Measurements from ENCODE around the gene ESCO1.
"Not testable (repeated sequence)": the region's sequence is repeated elsewhere in the genome, so short reads cannot be mapped to it uniquely, and the experiment has no call there.

The ESCO1 gene

GRCh38 chr18:21612125-21613039 is 11.9 kb upstream of the ESCO1 start, which contains the start of gene SNRPD1:
Gene SNRPD1, plus strand, starts transcription at chr18:21612314. Its CDS starts 116 bp downstream, at chr18:21612430.
- Histone ChIP-seq H4K20me1 (peaks cover 31% of the 10 kb centered on the region), H3K27ac (peak within 1 kb of the TSS; percentile 99), H3K4me1 (peaks cover 23% of the 10 kb centered on the region), H3K9me3 (peaks cover 25% of the 10 kb centered on the region), H3K4me2 (peak within 1 kb of the TSS; percentile 69), H3K4me3 (peak within 1 kb of the TSS; percentile 81), H3K36me3 (peaks cover 36% of the 10 kb centered on the region), H3K9ac (peak within 1 kb of the TSS; percentile 96), H3K27me3 (no peaks in the 10 kb centered on the region)
- TF ChIP-seq Cebpa-rat (IDR thresholded peaks at IDR 0.05) = no peak

GRCh38 chr18:21611401-21612124 is 11.1 kb upstream of the ESCO1 start:
- H3K36me3 ChIP-seq = peaks cover 27% of the 10 kb centered on the region
- H3K4me1 ChIP-seq = peaks cover 23% of the 10 kb centered on the region
- peak overlapping the region; percentile 69 for H3K4me2 ChIP-seq
- H3K9me3 ChIP-seq = peaks cover 25% of the 10 kb centered on the region
- peaks cover 23% of the 10 kb centered on the region for H4K20me1 ChIP-seq
- H3K9ac ChIP-seq = peak overlapping the region; percentile 96
- peak overlapping the region; percentile 99 for H3K27ac ChIP-seq
- H3K4me3 ChIP-seq = peak overlapping the region; percentile 81
- H3K27me3 ChIP-seq = not testable (repeated sequence)

- H3K4me2 ChIP-seq = no peak overlapping the region
- no peak for TF ChIP-seq Cebpa-rat (IDR thresholded peaks at IDR 0.05)
- no peaks in the 10 kb centered on the region for H3K36me3 ChIP-seq
Observed at GRCh38 chr18:21605213-21605612, 4.7 kb upstream of the ESCO1 start.

GRCh38 chr18:21604671-21605070 is 4.2 kb upstream of the ESCO1 start:
- Histone ChIP-seq H3K4me3 (no peak overlapping the region), H3K27ac (no peak overlapping the region), H3K4me2 (no peak overlapping the region), H3K36me3 (no peaks in the 10 kb centered on the region), H3K9me3 (no peaks in the 10 kb centered on the region), H3K4me1 (peaks cover 12% of the 10 kb centered on the region; the same call in 1 of the 2 replicates), H3K27me3 (no peaks in the 10 kb centered on the region), H4K20me1 (no peaks in the 10 kb centered on the region), H3K9ac (no peak overlapping the region)
- no peak for TF ChIP-seq Cebpa-rat (IDR thresholded peaks at IDR 0.05)

More at GRCh38 chr18:21605213-21605612, 4.7 kb upstream of the ESCO1 start:
- Histone ChIP-seq H3K4me1 (peaks cover 12% of the 10 kb centered on the region; the same call in 1 of the 2 replicates), H3K27ac (no peak overlapping the region), H3K9ac (no peak overlapping the region), H4K20me1 (no peaks in the 10 kb centered on the region), H3K27me3 (no peaks in the 10 kb centered on the region), H3K9me3 (no peaks in the 10 kb centered on the region), H3K4me3 (no peak overlapping the region)

GRCh38 chr18:21602299-21602587 is 1.7 kb upstream of the ESCO1 start:
- Histone ChIP-seq H3K27me3 (no peaks in the 10 kb centered on the region), H3K9ac (no peak overlapping the region), H3K4me2 (no peak overlapping the region; the same call in 1 of the 2 replicates), H3K27ac (no peak overlapping the region), H3K9me3 (no peaks in the 10 kb centered on the region), H3K36me3 (no peaks in the 10 kb centered on the region), H4K20me1 (peaks cover 21% of the 10 kb centered on the region), H3K4me1 (peaks cover 32% of the 10 kb centered on the region), H3K4me3 (no peak overlapping the region)
- no peak for TF ChIP-seq Cebpa-rat (IDR thresholded peaks at IDR 0.05)

GRCh38 chr18:21599585-21600525 is 649 bp downstream of the ESCO1 start:
- peaks cover 6% of the 10 kb centered on the region; the same call in 1 of the 2 replicates for H3K36me3 ChIP-seq
- peaks cover 34% of the 10 kb centered on the region for H3K4me1 ChIP-seq
- no peak for TF ChIP-seq Cebpa-rat (IDR thresholded peaks at IDR 0.05)
- peaks cover 12% of the 10 kb centered on the region for H3K9me3 ChIP-seq
- H4K20me1 ChIP-seq = peaks cover 33% of the 10 kb centered on the region
- H3K27ac ChIP-seq = peak overlapping the region; percentile 86
- H3K4me3 ChIP-seq = peak overlapping the region; percentile 88
- no peaks in the 10 kb centered on the region for H3K27me3 ChIP-seq
- H3K9ac ChIP-seq = peak overlapping the region; percentile 89
- H3K4me2 ChIP-seq = peak overlapping the region; percentile 94

- no peak for TF ChIP-seq Cebpa-rat (IDR thresholded peaks at IDR 0.05)
- peak overlapping the region; percentile 89 for H3K9ac ChIP-seq
- peaks cover 14% of the 10 kb centered on the region for H3K36me3 ChIP-seq
- H3K4me1 ChIP-seq = peaks cover 34% of the 10 kb centered on the region
- H4K20me1 ChIP-seq = peaks cover 33% of the 10 kb centered on the region
- H3K4me2 ChIP-seq = peak overlapping the region; percentile 94
- peak overlapping the region; percentile 88 for H3K4me3 ChIP-seq
- peaks cover 21% of the 10 kb centered on the region for H3K9me3 ChIP-seq
- H3K27ac ChIP-seq = peak overlapping the region; percentile 86
- no peaks in the 10 kb centered on the region for H3K27me3 ChIP-seq
Observed at GRCh38 chr18:21598726-21599584, 1.5 kb downstream of the ESCO1 start.

- no peak for TF ChIP-seq Cebpa-rat (IDR thresholded peaks at IDR 0.05)
- H3K9ac ChIP-seq = no peak overlapping the region
Observed at GRCh38 chr18:21597620-21598019, 2.9 kb downstream of the ESCO1 start.

More at GRCh38 chr18:21597620-21598019, 2.9 kb downstream of the ESCO1 start:
- Histone ChIP-seq H3K27me3 (no peaks in the 10 kb centered on the region), H3K27ac (no peak overlapping the region), H3K4me3 (no peak overlapping the region), H3K4me2 (peak overlapping the region; percentile 94), H3K9me3 (peaks cover 28% of the 10 kb centered on the region), H3K36me3 (peaks cover 23% of the 10 kb centered on the region), H4K20me1 (peaks cover 33% of the 10 kb centered on the region), H3K4me1 (peaks cover 34% of the 10 kb centered on the region)
